Thyroid gland (tissue), 4 donors: ENCODE measurements around the gene IVD. TPM values are rescaled to one million over a fixed set of nuclear protein-coding genes. Genes with fewer than 3 reads are reported as not detected.
A peak's percentile ranks its signal among the peaks of the same experiment; 100 is the strongest.

Experiments
- DNase-seq, 2 donors: peaks; one replicate each; pipeline ENCODE4 v3.0.0-alpha.2; 2019
- H3K27ac ChIP-seq, 3 donors: fragments of 200-600 bp; sonication (generic); 1 replicate in 2 of 3; 2 replicates in 1 of 3; pipeline ENCODE4 v1.5.1; 2016 to 2019; ENCODE audit warnings: mild to moderate bottlenecking in 1 of 3, moderate library complexity in 1 of 3
- H3K27me3 ChIP-seq: fragments of 200-600 bp; sonication (generic); one replicate; pipeline ENCODE4 v1.5.1; 2019
- H3K36me3 ChIP-seq, 2 donors: fragments of 200-600 bp; sonication (generic); one replicate each; pipeline ENCODE4 v1.5.1; 2016 to 2019
- H3K4me1 ChIP-seq, 2 donors: fragments of 200-600 bp; sonication (generic); one replicate each; pipeline ENCODE4 v1.5.1; 2017 to 2019
- H3K4me3 ChIP-seq, 3 donors: fragments of 200-600 bp; sonication (generic); replicated peaks in 1 of 3; 1 replicate in 2 of 3; 2 replicates in 1 of 3; pipeline ENCODE4 v1.5.1; 2016; ENCODE audit warnings: mild to moderate bottlenecking in 1 of 3
- H3K9me3 ChIP-seq: fragments of 200-600 bp; sonication (generic); one replicate; pipeline ENCODE4 v1.5.1; 2017
- POLR2A ChIP-seq, 2 donors: fragments of 450-650 bp; IDR thresholded peaks; one replicate each; pipeline ENCODE4 v1.6.1; 2017; ENCODE audit warnings: antibody characterized with exemption in 2 of 2, mild to moderate bottlenecking in 2 of 2, moderate library complexity in 1 of 2
- WGBS, 2 donors: methylation state at CpG; one replicate each; pipeline ENCODE4 v1.1.5; 2017; 5-methylcytosine and 5-hydroxymethylcytosine counted together
- intact Hi-C: fragments of 100-400 bp; cut with DNase I; formaldehyde crosslinking; loops from one replicate; pipeline ENCODE4 v1.15.1; 2023
- total RNA-seq, 4 donors: library from RNA; depleted of rRNA; stranded (reverse); fragments of >200 nt; gene quantifications; one replicate each; pipeline ENCODE4 v1.2.3, GENCODE V29; 2016
- TF ChIP-seq, protein P1 (sequence below), 6 experiments: fragments of 200-600 bp in 3 of 6; fragments of 450-650 bp in 3 of 6; sonication (generic) in 3 of 6; IDR thresholded peaks; one replicate each; pipeline ENCODE4 v1.5.1; 2016 to 2019; ENCODE audit warnings: antibody characterized with exemption in 6 of 6, mild to moderate bottlenecking in 2 of 6, inconsistent platforms in 1 of 6, moderate library complexity in 1 of 6

IVD gene
- total RNA-seq, 4 donors from 2014 or later, result 393 to 723 (median 539) TPM

DNA sequence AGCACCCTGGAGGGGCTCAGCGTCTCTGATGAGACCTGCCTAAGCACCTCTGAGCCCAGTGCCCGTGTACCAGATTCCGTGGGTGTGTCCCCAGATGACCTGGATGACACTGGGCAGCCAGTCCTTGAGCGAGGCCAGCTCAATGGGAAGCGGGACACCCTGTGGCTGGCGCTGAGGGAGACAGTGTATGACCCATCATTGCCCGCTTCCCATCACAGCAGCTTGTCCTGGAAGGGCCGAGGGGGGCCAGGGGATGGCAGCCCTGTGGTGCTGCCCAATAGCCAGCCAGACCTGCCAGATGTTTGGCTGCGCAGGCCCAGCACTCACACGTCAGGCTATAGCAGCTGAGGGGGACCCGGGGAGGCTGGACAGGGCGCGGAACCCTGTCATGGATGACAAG is 35.6 kb upstream of the IVD start:
- TF ChIP-seq, protein P1, sequence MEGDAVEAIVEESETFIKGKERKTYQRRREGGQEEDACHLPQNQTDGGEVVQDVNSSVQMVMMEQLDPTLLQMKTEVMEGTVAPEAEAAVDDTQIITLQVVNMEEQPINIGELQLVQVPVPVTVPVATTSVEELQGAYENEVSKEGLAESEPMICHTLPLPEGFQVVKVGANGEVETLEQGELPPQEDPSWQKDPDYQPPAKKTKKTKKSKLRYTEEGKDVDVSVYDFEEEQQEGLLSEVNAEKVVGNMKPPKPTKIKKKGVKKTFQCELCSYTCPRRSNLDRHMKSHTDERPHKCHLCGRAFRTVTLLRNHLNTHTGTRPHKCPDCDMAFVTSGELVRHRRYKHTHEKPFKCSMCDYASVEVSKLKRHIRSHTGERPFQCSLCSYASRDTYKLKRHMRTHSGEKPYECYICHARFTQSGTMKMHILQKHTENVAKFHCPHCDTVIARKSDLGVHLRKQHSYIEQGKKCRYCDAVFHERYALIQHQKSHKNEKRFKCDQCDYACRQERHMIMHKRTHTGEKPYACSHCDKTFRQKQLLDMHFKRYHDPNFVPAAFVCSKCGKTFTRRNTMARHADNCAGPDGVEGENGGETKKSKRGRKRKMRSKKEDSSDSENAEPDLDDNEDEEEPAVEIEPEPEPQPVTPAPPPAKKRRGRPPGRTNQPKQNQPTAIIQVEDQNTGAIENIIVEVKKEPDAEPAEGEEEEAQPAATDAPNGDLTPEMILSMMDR (IDR thresholded peaks at IDR 0.05), result no peak
- no peak for TF ChIP-seq POLR2A (IDR thresholded peaks at IDR 0.05)
- Histone ChIP-seq H3K4me3 (no peak overlapping the region), H3K4me1 (peaks cover 30 to 57% of the 10 kb centered on the region in 2 donors), H3K27ac (peak overlapping the region in 1 of 3 donors; percentile 77), H3K36me3 (no peaks in the 10 kb centered on the region), H3K9me3 (no peaks in the 10 kb centered on the region), H3K27me3 (no peaks in the 10 kb centered on the region)
- WGBS, 2 donors, result 89% methylated on average over 12 of the region's 13 CpGs; no CpG with 5 or more reads in 1 of the 2 donors
- intact Hi-C loops, result loop anchor here (5.0 to 10.0 kb wide), 2 partner anchors 48 to 55 kb away; partner anchors contain the start of gene INAFM2
- no peak for DNase-seq

DNA sequence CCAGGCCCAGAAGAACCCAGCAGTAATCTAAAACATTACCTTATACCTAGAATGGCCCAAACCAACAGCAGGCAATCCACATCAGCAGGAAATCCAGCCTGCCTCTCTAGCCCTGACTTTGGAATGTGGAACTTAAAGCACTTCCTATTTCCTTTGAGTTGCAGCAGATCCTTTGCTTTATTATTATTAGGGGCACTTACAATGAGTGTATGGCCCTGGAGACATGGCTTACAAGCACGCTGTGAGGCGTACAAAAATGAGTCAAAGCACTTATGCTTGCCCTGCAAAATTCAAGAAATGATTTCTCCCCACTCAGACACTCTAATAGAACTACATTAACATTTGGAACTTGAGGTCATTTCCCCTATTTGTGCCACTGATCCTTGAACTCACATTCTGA is 32.6 kb upstream of the IVD start:
- DNase-seq, result peak in 1 of 2 donors; percentile 27
- H3K27me3 ChIP-seq, result no peaks in the 10 kb centered on the region
- TF ChIP-seq POLR2A (IDR thresholded peaks at IDR 0.05), result peak in 1 of 2 donors; percentile 41
- TF ChIP-seq, protein P1 (IDR thresholded peaks at IDR 0.05), result no peak
- H3K9me3 ChIP-seq, result no peaks in the 10 kb centered on the region
- H3K27ac ChIP-seq, result peak overlapping the region; percentile 71 to 92 (median 77)
- intact Hi-C loops, result no loop called here
- WGBS, 2 donors, result 20 to 27% methylated on average over 2 of the region's 2 CpGs
- no peak overlapping the region for H3K4me3 ChIP-seq
- no peaks in the 10 kb centered on the region for H3K36me3 ChIP-seq
- H3K4me1 ChIP-seq, result peaks cover 37 to 72% of the 10 kb centered on the region in 2 donors

DNA sequence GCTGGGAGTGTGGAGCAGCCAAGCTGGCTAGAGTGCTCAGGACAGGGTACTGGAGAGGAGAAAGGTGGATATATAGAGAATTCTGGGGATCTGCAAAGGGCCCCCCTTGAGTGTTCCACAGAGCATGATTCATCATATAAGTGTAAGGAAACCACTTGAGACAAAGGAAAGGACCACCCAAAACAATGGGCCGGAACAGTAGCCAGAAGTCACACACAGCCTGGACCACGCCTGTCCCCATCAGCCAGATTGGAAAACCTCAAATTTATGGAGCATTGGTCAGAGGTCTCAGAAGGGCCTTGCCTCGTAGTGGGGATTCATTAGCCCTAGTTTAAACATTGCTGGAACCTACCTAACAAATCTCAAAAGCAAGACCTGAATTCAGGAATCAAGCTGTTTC is 28.0 kb upstream of the IVD start:
- no peaks in the 10 kb centered on the region for H3K36me3 ChIP-seq
- WGBS, 2 donors, result 80 to 91% methylated on average over 3 of the region's 3 CpGs
- no peak for DNase-seq

DNA sequence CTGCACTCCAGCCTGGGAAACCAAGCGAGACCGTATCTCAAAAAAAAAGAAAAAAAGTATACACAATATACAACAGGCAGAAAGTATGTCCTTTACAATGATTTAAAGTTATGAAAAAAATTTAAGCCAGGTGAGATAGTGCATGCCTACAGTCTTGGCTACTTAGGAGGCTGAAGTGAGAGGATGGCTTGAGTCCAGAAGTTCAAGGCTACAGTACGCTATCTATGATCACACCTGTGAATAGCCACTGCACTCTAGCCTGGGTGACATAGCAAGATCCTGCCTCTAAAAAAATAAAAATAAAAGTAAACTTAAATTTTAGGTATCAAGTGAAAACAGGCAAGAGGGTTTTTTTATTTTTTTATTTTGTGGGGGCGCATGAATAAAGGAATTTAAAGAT is 26.2 kb upstream of the IVD start:
- peak overlapping the region; percentile 92 to 95 (median 94) for H3K27ac ChIP-seq
- H3K9me3 ChIP-seq, result no peaks in the 10 kb centered on the region
- H3K4me3 ChIP-seq, result no peak overlapping the region
- DNase-seq, result no peak
- H3K4me1 ChIP-seq, result peaks cover 49 to 78% of the 10 kb centered on the region in 2 donors
- H3K36me3 ChIP-seq, result no peaks in the 10 kb centered on the region
- no peak for TF ChIP-seq POLR2A (IDR thresholded peaks at IDR 0.05)
- TF ChIP-seq, protein P1 (IDR thresholded peaks at IDR 0.05), result no peak
- intact Hi-C loops, result no loop called here
- H3K27me3 ChIP-seq, result no peaks in the 10 kb centered on the region
- 38 to 59% methylated on average over 4 of the region's 4 CpGs for WGBS, 2 donors

More for the DNA sequence above, 28.0 kb upstream of the IVD start:
- no peaks in the 10 kb centered on the region for H3K27me3 ChIP-seq
- H3K9me3 ChIP-seq, result no peaks in the 10 kb centered on the region
- H3K27ac ChIP-seq, result peak overlapping the region; percentile 92 to 95 (median 94)
- peaks cover 57 to 84% of the 10 kb centered on the region in 2 donors for H3K4me1 ChIP-seq
- no peak overlapping the region for H3K4me3 ChIP-seq
- TF ChIP-seq POLR2A (IDR thresholded peaks at IDR 0.05), result no peak
- TF ChIP-seq, protein P1 (IDR thresholded peaks at IDR 0.05), result no peak
- intact Hi-C loops, result no loop called here

DNA sequence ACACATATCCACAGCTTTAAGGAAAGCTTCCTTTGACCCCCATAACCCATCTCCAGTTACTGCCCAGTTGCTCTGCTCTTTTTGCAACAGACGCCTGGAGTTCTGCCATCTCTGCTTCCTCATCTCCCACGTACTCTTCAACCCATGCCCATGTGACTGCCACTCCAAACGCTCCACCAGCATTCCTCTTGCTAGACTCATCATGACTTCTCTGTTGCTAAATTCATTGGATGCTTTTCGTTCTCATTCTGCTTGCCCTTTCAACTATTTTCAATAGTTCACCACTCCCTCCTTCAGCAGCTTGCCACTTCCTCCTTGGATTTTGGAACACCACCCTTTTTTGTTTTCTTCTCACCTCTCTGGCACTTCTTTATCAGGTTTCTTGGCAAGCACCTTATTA is 25.7 kb upstream of the IVD start:
- 7 to 11% methylated on average over 4 of the region's 4 CpGs for WGBS, 2 donors
- Histone ChIP-seq H3K9me3 (no peaks in the 10 kb centered on the region), H3K27ac (peak overlapping the region; percentile 92 to 96 (median 95))

More for the DNA sequence above, 25.7 kb upstream of the IVD start:
- H3K4me3 ChIP-seq, result no peak overlapping the region
- intact Hi-C loops, result no loop called here
- no peaks in the 10 kb centered on the region for H3K36me3 ChIP-seq
- no peaks in the 10 kb centered on the region for H3K27me3 ChIP-seq
- H3K4me1 ChIP-seq, result peaks cover 46 to 76% of the 10 kb centered on the region in 2 donors
- peak; percentile 98 for DNase-seq
- peak in 1 of 2 donors; percentile 75 for TF ChIP-seq POLR2A (IDR thresholded peaks at IDR 0.05)
- TF ChIP-seq, protein P1 (IDR thresholded peaks at IDR 0.05), result no peak
